GM21825 (cell line): ENCODE data around the gene MAGT1.
"Not testable (repeated sequence)": the region's sequence is repeated elsewhere in the genome, so short reads cannot be mapped to it uniquely, and the experiment has no call there.

Experiments
- ATAC-seq: cut with Tn5 transposase; IDR thresholded peaks from one replicate; pipeline ENCODE4 v1.9.1; 2021; ENCODE audit warnings: mild to moderate bottlenecking, moderate library complexity; ENCODE audit not compliant: unreplicated experiment

Gene MAGT1

GRCh38 chrX:77894921-77895886 lies at the start of gene MAGT1:
MAGT1 (minus strand) TSS chrX:77895435; CDS start chrX:77895410, 25 bp downstream.
- ATAC-seq: peak; percentile 90

- ATAC-seq: not testable (repeated sequence)
Measured at GRCh38 chrX:77945031-77945430, 49.8 kb upstream of the MAGT1 start.

GRCh38 chrX:77938083-77938680 lies 42.9 kb upstream of the MAGT1 start:
- no peak for ATAC-seq

- no peak for ATAC-seq
Measured at GRCh38 chrX:77937291-77937690, 42.1 kb upstream of the MAGT1 start.

- no peak for ATAC-seq
Measured at GRCh38 chrX:77936299-77936698, 41.1 kb upstream of the MAGT1 start.

- no peak for ATAC-seq
Measured at GRCh38 chrX:77935886-77936285, 40.7 kb upstream of the MAGT1 start.

- ATAC-seq: no peak
Measured at GRCh38 chrX:77930581-77930980, 35.3 kb upstream of the MAGT1 start.

- ATAC-seq: no peak
Measured at GRCh38 chrX:77925764-77926163, 30.5 kb upstream of the MAGT1 start.

- ATAC-seq: no peak
Measured at GRCh38 chrX:77924320-77924859, 29.2 kb upstream of the MAGT1 start.

GRCh38 chrX:77922787-77923186 lies 27.6 kb upstream of the MAGT1 start:
- no peak for ATAC-seq

- not testable (repeated sequence) for ATAC-seq
Measured at GRCh38 chrX:77919370-77919769, 24.1 kb upstream of the MAGT1 start.

GRCh38 chrX:77918568-77918967 lies 23.3 kb upstream of the MAGT1 start:
- ATAC-seq: no peak

- ATAC-seq: peak; percentile 44
Measured at GRCh38 chrX:77917294-77917933, 22.2 kb upstream of the MAGT1 start.

GRCh38 chrX:77910108-77910840 lies 15.0 kb upstream of the MAGT1 start, which contains the start of gene ATP7A:
ATP7A (plus strand) TSS chrX:77910693; CDS start chrX:77971642, 60,949 bp downstream.
- peak; percentile 98 for ATAC-seq

- ATAC-seq: no peak
Measured at GRCh38 chrX:77901506-77901905, 6.3 kb upstream of the MAGT1 start.

GRCh38 chrX:77900688-77901087 lies 5.5 kb upstream of the MAGT1 start:
- no peak for ATAC-seq

- peak; percentile 71 for ATAC-seq
Measured at GRCh38 chrX:77899081-77899828, 4.0 kb upstream of the MAGT1 start, which contains the start of gene COX7B. COX7B (plus strand) TSS chrX:77899468; CDS start chrX:77899554, 86 bp downstream.

- ATAC-seq: no peak
Measured at GRCh38 chrX:77893713-77894112, 1.5 kb downstream of the MAGT1 start.

GRCh38 chrX:77892887-77893286 lies 2.3 kb downstream of the MAGT1 start:
- no peak for ATAC-seq

GRCh38 chrX:77881418-77881817 lies 13.8 kb downstream of the MAGT1 start:
- ATAC-seq: not testable (repeated sequence)
